Activated T-cell treated with anti-CD3 and anti-CD28 coated beads, Interleukin-2, amount 50 U/mL, for 4 hours (primary cell): Measurements from ENCODE around the gene SNX7. TPM values are rescaled to one million over a fixed set of nuclear protein-coding genes. Genes with fewer than 3 reads are reported as not detected.

Source experiments
- ATAC-seq, 2 donors: fragments of 200-7000 bp; cut with Tn5 transposase; one replicate each; pipeline ENCODE4 v1.10.0; 2021
- DNase-seq: peaks from one replicate; pipeline ENCODE4 v3.0.0-alpha.2; 2020
- H3K27me3 Mint-ChIP-seq: one replicate; pipeline ENCODE4 v1.8.0; 2021; ENCODE audit warnings: low read depth, mixed read lengths
- H3K36me3 Mint-ChIP-seq: one replicate; pipeline ENCODE4 v1.8.0; 2022; ENCODE audit warnings: mixed read lengths; ENCODE audit not compliant: insufficient read depth
- H3K4me1 Mint-ChIP-seq: one replicate; pipeline ENCODE4 v1.8.0; 2021; ENCODE audit warnings: low read depth, mixed read lengths
- H3K4me3 Mint-ChIP-seq: one replicate; pipeline ENCODE4 v1.8.0; 2021; ENCODE audit warnings: mild to moderate bottlenecking, moderate library complexity, mixed read lengths
- H3K9me3 Mint-ChIP-seq: one replicate; pipeline ENCODE4 v1.8.0; 2021; ENCODE audit warnings: mixed read lengths
- total RNA-seq, 3 donors: library from RNA; stranded (reverse); gene quantifications; one replicate each; pipeline ENCODE4 v1.2.1, GENCODE V29; 2021

Gene SNX7
- total RNA-seq, 3 donors from 2014 or later: 0.11 to 0.15 TPM; not detected in 1

DNA sequence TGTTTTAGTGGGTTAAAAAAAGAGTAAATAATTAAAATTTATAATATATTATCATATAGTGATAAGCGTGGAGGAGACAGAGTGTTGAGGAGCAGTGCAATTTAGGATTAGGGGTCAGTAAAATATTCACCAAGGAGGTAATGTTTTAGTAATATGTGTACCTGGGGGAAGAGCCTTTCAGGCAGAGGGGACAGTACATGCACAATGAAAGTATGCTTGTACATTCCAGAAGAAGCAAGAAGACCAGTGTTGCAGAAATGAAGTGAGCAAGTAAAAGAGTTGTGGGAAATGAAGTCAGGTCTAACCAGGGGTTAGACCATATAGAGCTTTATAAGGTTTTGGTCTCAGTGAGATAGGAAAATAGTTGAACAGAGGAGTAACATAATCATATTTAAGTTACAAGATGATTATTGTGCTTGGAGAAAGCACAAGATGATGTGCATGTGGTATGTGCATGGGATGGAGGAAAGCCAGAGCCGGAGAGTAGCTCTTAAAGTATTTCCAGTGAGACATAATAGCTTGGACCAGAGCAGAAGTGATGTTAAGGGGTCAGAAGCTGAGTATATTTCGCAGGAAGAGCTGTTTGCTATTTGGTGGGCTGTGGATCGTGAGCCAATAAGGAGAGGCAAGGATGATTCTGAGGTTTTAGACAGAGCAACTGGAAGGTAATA lies 44.8 kb downstream of the SNX7 start:
- no peak for ATAC-seq
- Mint-ChIP-seq H3K4me3 (no peak overlapping the region), H3K9me3 (no peaks in the 10 kb centered on the region), H3K27me3 (no peaks in the 10 kb centered on the region), H3K36me3 (no peaks in the 10 kb centered on the region), H3K4me1 (no peaks in the 10 kb centered on the region)
- DNase-seq: no peak

DNA sequence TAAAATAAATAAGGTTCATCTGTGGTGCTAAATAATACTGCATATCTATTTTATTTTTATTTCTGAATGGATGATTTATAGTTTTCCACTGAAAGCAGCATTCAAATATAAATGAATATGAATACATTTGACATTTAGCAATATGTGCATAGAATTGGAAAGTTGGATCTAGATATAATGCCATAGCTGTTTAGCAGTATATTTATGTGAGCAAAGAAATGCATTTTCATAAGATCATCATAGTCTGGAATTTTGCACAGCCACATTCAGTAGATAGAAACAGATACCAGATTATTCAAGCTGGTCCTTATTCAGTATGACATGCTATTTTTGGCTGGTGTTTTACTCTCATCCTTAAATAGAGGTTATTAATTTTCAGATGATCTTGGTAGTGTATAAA lies 46.0 kb downstream of the SNX7 start:
- no peaks in the 10 kb centered on the region for H3K9me3 Mint-ChIP-seq
- no peak overlapping the region for H3K4me3 Mint-ChIP-seq
- DNase-seq (no peak), ATAC-seq (no peak)
- no peaks in the 10 kb centered on the region for H3K36me3 Mint-ChIP-seq
- H3K27me3 Mint-ChIP-seq: no peaks in the 10 kb centered on the region
- no peaks in the 10 kb centered on the region for H3K4me1 Mint-ChIP-seq

DNA sequence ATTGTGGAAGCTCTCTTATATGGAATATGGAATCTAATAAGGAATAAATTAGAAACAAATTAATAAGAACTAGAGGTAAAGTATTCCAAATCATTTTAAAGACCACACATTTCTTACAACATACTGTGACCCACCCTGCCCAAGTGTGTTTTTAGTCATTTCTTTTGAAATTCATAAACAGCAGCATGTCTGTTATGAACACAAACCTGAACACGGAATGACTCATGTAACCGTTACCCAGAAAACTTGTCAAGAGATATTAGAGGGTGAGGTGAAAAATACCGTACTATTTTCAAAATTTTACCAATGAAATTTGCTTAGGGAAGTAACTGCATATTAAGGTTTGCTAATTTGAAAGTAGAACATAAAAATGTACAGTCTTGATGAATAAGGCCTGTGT lies 48.4 kb downstream of the SNX7 start:
- H3K4me1 Mint-ChIP-seq: no peaks in the 10 kb centered on the region

DNA sequence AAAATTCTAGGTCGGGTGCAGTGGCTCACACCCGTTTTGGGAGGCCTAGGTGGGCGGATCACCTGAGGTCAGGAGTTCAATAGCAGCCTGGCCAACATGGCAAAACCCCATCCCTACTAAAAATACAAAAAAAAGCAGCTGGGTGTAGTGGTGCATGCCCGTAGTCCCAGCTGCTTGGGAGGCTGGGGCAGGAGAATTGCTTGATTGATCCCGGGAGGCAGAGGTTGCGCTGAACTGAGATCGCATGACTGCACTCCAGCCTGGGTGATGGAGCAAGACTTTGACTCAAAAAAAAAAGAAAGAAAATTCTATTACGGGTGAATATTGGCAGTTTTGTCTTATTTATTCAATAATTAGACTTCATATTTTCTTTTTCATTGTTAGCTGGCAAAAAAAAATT lies 62.1 kb downstream of the SNX7 start:
- ATAC-seq: no peak
- no peaks in the 10 kb centered on the region for H3K36me3 Mint-ChIP-seq
- peaks cover 2% of the 10 kb centered on the region for H3K27me3 Mint-ChIP-seq
- H3K4me1 Mint-ChIP-seq: no peaks in the 10 kb centered on the region
- H3K4me3 Mint-ChIP-seq: no peak overlapping the region
- H3K9me3 Mint-ChIP-seq: peaks cover 6% of the 10 kb centered on the region
- DNase-seq: no peak

More for the DNA sequence above, 48.4 kb downstream of the SNX7 start:
- Mint-ChIP-seq H3K27me3 (no peaks in the 10 kb centered on the region), H3K4me3 (no peak overlapping the region), H3K36me3 (no peaks in the 10 kb centered on the region), H3K9me3 (no peaks in the 10 kb centered on the region)
- ATAC-seq (no peak), DNase-seq (no peak)

DNA sequence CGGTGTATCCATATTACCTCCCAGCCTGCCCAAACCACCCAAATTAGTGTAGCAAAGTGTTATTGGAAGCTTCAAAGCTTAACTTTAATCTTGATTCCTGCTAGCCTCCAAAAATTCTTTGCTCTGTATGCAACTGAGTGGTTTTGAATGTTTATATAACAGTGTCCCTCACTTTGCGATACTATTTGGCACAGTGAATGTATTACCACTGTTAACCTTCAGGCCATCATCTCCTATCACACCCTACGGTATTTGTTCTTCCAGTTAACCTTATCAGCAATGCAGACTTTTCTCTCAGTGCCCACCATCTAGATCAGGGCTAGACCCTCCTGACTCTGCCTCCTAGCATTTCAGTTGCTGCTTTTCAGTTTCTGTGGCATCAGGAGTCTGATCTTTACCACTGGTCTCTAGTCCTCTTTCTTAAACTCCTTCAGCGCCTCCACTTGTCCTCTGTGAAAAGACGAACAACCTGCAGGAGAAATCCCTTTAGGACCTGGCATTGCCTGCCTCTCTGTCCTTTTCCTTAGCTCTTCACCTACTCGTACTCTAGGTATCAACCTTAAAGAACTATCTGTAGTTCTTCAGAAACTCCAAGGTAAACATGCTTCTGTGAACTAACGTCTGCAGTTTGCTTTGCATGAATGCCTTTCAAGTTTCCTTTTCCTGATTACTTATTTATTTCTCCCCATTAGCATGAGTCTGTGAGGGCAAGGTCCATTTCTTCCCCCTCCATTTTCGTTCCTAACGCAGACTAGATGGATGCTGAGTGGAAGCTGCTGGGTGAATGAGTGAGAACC lies 71.7 kb downstream of the SNX7 start:
- no peaks in the 10 kb centered on the region for H3K36me3 Mint-ChIP-seq
- no peaks in the 10 kb centered on the region for H3K4me1 Mint-ChIP-seq
- ATAC-seq (no peak), DNase-seq (no peak)
- no peak overlapping the region for H3K4me3 Mint-ChIP-seq
- peaks cover 6% of the 10 kb centered on the region for H3K27me3 Mint-ChIP-seq
- no peaks in the 10 kb centered on the region for H3K9me3 Mint-ChIP-seq

DNA sequence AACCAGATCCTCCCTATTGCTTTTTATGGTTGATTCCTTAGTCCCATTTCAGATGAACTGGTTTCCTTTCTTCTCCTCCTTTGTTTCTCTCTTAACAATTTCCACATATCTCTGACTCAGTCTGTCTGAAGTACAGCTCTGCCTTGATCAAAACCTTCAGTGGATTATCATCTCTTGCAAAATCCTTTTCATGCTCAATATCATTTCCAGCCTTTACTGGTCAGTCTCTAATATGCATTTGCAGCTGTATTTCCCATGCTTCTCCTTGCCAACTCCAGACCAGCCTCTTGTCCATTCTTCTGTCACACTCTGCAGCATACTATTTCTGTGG lies 72.2 kb downstream of the SNX7 start:
- H3K27me3 Mint-ChIP-seq: peaks cover 8% of the 10 kb centered on the region
- H3K4me3 Mint-ChIP-seq: no peak overlapping the region

DNA sequence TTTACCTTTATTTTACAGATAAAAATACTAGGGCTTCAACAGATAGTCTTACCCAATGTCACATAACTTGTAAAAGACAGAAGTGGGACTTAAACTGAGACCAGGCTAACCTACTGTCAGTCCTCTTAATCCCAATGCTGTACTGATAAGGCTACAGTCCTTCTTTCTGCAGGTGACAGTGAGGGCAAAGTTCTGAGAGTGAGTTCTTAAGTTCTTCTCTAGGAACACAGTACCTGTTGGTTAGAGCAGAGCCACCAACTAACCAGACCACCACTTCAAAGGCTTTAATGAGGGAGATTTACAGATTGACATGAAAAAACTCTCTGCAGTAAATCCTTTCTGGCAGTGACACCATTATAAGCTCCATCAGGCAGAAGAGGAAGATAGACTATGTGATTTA lies 74.2 kb downstream of the SNX7 start:
- ATAC-seq: no peak
- Mint-ChIP-seq H3K36me3 (no peaks in the 10 kb centered on the region), H3K4me3 (no peak overlapping the region), H3K27me3 (peaks cover 5% of the 10 kb centered on the region), H3K4me1 (no peaks in the 10 kb centered on the region), H3K9me3 (no peaks in the 10 kb centered on the region)
- DNase-seq: no peak

More for the DNA sequence above, 72.2 kb downstream of the SNX7 start:
- ATAC-seq: no peak
- no peaks in the 10 kb centered on the region for H3K4me1 Mint-ChIP-seq
- no peak for DNase-seq
- H3K9me3 Mint-ChIP-seq: no peaks in the 10 kb centered on the region
- no peaks in the 10 kb centered on the region for H3K36me3 Mint-ChIP-seq

DNA sequence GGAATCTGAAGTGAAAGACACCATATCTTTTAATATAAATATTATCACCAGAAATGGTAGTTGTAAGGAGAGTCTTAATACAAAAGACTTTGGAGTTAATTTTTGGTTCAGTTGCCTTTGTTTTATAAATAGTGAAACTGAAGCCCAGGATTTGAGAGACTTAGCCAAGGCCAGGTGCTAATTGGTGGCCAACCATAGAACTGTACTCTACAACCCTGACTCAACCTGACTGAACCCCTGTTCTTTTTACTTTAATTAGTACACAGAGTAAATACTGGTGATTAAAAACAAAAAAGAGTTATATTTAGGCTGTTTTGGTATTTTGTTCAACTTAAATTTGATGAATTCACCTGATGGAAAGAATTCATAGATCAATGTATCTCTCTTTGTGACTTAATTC lies 76.3 kb downstream of the SNX7 start:
- no peaks in the 10 kb centered on the region for H3K4me1 Mint-ChIP-seq
- no peaks in the 10 kb centered on the region for H3K36me3 Mint-ChIP-seq
- no peaks in the 10 kb centered on the region for H3K9me3 Mint-ChIP-seq
- no peak overlapping the region for H3K4me3 Mint-ChIP-seq
- DNase-seq (no peak), ATAC-seq (no peak)
- H3K27me3 Mint-ChIP-seq: peaks cover 7% of the 10 kb centered on the region

DNA sequence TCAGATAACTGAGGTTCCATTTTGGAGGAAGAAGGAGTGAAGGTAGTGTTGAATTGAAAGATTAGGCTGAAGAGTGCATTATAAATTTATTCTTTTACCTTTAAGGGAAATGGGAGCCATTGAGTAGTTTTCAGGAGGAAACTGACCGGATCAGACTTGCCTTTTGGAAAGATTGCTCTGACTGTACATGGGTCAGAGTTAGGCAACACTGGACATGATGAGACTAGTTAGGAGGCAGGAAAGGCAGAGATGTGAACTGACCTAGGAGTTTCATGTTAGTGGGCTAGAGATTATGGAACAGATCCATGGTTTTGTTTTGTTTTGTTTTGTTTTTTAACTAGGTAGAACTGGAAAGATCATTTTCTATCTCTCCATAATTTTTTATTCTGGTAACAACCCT lies 78.2 kb downstream of the SNX7 start:
- ATAC-seq: no peak
- H3K36me3 Mint-ChIP-seq: no peaks in the 10 kb centered on the region
- no peak for DNase-seq
- no peaks in the 10 kb centered on the region for H3K9me3 Mint-ChIP-seq
- no peaks in the 10 kb centered on the region for H3K4me1 Mint-ChIP-seq
- H3K4me3 Mint-ChIP-seq: no peak overlapping the region
- peaks cover 9% of the 10 kb centered on the region for H3K27me3 Mint-ChIP-seq

DNA sequence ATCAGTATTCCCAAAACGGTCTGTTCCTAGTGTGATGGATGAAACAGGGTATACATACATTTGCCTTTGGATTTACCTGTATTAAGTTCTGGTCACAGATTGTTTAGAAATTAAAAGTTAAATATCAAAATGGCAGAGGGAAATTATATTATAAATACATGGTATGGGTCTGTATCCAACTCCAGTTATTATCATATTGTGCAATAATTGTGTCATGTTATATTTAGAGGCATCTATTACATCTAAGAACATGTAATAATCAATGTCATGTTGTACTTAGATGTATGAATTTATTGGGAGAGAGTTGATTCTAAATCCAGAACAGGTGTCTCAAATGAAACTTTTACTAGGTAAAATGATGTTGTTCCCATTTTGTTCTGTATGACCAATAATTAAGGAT lies 79.6 kb downstream of the SNX7 start:
- H3K27me3 Mint-ChIP-seq: peaks cover 11% of the 10 kb centered on the region
- no peaks in the 10 kb centered on the region for H3K36me3 Mint-ChIP-seq
- DNase-seq (no peak), ATAC-seq (no peak)
- H3K9me3 Mint-ChIP-seq: no peaks in the 10 kb centered on the region
- no peak overlapping the region for H3K4me3 Mint-ChIP-seq
- no peaks in the 10 kb centered on the region for H3K4me1 Mint-ChIP-seq

DNA sequence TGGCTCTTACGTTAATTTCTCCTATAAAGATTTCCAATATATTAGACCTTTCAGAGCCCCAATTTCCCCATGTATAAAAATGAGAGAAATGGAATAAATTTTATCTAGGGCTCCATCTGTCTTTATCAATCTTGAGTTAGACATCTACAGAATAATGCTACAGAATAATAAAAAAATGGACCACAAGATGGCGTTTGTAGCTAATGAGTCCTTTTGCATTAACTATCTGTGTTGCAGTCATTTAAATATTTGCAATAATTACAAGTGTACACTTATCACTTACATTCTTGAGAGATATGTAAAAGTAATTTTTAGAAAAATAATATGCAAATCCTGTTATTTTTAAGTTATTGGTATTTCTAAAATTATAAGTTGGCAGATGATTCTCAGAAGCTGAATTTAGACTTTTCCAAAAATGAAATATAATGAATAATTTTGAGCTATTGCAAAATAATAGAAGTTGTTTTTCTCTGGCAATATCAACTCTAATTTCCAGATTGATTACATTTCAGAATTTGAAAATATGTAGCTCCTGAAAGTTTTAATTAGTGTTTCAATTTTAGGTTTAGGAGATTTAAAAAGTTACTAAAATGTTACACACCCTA lies 87.7 kb downstream of the SNX7 start:
- H3K9me3 Mint-ChIP-seq: no peaks in the 10 kb centered on the region
- no peaks in the 10 kb centered on the region for H3K4me1 Mint-ChIP-seq
- ATAC-seq (no peak), DNase-seq (no peak)
- no peaks in the 10 kb centered on the region for H3K36me3 Mint-ChIP-seq
- H3K27me3 Mint-ChIP-seq: peaks cover 3% of the 10 kb centered on the region
- no peak overlapping the region for H3K4me3 Mint-ChIP-seq

DNA sequence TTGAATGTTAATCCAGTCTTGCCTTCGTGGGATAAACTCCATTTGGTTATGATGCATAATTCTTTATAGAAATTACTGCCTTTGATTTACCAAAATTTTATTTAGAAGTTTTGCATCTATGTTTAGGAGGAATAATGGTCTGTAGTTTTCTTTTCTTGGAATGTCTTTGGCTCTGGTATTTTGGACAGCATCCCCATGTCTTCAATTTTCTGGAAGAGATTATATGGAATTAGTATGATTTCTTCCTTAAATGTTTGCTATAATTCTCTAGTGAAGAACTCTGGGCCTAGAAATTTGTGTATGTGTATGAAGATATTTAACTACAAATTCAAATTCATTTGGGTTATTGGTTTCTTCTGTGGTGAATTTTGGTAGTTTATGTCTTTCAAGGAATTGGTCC lies 92.7 kb downstream of the SNX7 start:
- H3K4me3 Mint-ChIP-seq: no peak overlapping the region
- DNase-seq: no peak
- no peak for ATAC-seq
- H3K4me1 Mint-ChIP-seq: no peaks in the 10 kb centered on the region
- no peaks in the 10 kb centered on the region for H3K27me3 Mint-ChIP-seq
- H3K9me3 Mint-ChIP-seq: no peaks in the 10 kb centered on the region
- H3K36me3 Mint-ChIP-seq: no peaks in the 10 kb centered on the region

DNA sequence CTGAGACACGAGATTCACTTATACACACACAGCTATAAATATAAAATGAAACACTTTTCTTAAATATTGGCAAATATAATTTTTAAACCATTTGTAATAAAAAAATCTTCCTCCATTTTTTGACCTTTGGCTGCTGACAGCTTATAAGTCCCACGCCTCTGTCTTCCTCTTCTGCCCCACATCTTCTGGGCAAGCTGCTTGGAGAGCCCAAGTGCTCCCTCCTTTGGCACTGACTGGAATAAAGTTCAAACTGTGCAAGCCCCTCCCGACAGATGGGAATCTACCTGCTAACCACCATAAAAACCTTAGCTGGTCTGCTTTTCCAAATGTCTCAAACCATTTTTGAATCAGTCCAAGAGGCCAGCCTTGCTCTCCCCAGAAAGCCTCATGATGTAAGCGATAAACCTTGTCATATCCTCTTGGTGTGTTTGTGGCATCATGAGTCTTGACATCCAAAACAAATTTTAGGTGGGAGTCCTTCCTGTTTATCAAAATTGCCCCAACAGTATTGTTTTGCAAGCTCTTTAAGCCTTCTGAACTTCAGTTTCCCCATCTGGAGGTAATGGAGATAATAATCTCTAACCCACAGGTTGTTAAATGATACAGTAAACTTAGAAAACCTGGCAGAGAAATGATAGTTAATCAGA lies 99.8 kb downstream of the SNX7 start:
- ATAC-seq (no peak), DNase-seq (no peak)

DNA sequence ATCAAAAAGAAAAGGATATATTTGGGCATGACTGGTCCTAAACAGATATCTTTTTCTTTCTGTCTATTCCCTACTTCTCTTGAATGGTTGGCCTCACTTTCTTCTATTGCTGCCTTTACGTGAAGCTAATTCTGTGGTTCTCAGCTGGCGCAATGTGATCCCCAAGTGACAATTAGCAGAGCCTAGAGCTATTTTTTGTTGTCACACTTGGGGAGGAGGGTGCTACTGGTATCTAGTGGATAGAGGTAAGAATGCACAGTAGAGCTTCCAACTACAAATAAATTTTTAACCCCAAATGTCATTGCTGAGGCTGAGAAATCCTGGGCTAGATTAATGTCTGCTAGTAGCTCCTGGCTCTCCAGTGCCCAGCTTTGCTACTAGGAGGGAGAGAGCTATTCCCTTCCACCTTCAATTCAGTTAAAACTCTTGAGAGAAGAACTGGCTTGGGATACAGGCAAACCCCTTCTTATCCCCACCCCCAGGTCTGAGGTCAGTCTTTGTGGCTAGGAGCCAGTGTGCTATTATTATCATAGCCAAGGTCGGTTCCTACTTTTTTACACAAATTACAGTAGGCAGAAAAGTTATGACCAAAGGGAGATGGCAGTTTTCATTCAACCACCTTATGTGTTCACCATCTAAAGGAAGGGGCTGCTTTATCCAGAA lies 102.1 kb downstream of the SNX7 start:
- Mint-ChIP-seq H3K4me1 (peaks cover 3% of the 10 kb centered on the region), H3K27me3 (peaks cover 3% of the 10 kb centered on the region), H3K36me3 (no peaks in the 10 kb centered on the region), H3K4me3 (no peak overlapping the region), H3K9me3 (no peaks in the 10 kb centered on the region)
- no peak for DNase-seq
- ATAC-seq: no peak

More for the DNA sequence above, 99.8 kb downstream of the SNX7 start:
- H3K9me3 Mint-ChIP-seq: no peaks in the 10 kb centered on the region
- peaks cover 3% of the 10 kb centered on the region for H3K27me3 Mint-ChIP-seq
- H3K36me3 Mint-ChIP-seq: no peaks in the 10 kb centered on the region
- peaks cover 3% of the 10 kb centered on the region for H3K4me1 Mint-ChIP-seq
- no peak overlapping the region for H3K4me3 Mint-ChIP-seq
